DND-41 (cell line): Measurements from ENCODE around the gene PPP4R2.

Experiments used
- ATAC-seq: fragments of 200-7000 bp; cut with Tn5 transposase; 3 replicates; pipeline ENCODE4 v1.9.1; 2021; ENCODE audit warnings: low read depth; ENCODE audit not compliant: insufficient read depth
- DNase-seq: peaks from one replicate; pipeline ENCODE4 v3.0.0-alpha.2; 2020
- H2AFZ ChIP-seq: 2 replicates; pipeline ENCODE4 v1.6.0; 2012; ENCODE audit warnings: low read depth, low read length
- H3K27ac ChIP-seq: 2 replicates; pipeline ENCODE4 v1.5.1; 2012; ENCODE audit warnings: low read length, inconsistent platforms
- H3K27me3 ChIP-seq: fragments of 200-600 bp; sonication (generic); 2 replicates; pipeline ENCODE4 v1.6.0; 2012; ENCODE audit warnings: low read length, mild to moderate bottlenecking, inconsistent platforms; ENCODE audit not compliant: insufficient read depth, poor library complexity
- H3K36me3 ChIP-seq: 2 replicates; pipeline ENCODE4 v1.5.1; 2012; ENCODE audit warnings: low read length, inconsistent platforms; ENCODE audit not compliant: insufficient read depth
- H3K4me1 ChIP-seq: 2 replicates; pipeline ENCODE4 v1.5.1; 2012; ENCODE audit warnings: mild to moderate bottlenecking, low read length; ENCODE audit not compliant: insufficient read depth
- H3K4me2 ChIP-seq: 2 replicates; pipeline ENCODE4 v1.6.0; 2012; ENCODE audit warnings: mild to moderate bottlenecking, moderate library complexity, low read length, inconsistent platforms; ENCODE audit not compliant: insufficient read depth
- H3K4me3 ChIP-seq, 2 experiments: fragments of 200-600 bp in 1 of 2; shearing (Covaris generic) in 1 of 2; 2 replicates each; pipeline ENCODE4 v1.5.1; 2012 to 2016; ENCODE audit warnings: inconsistent platforms in 2 of 2, low read length in 2 of 2, mild to moderate bottlenecking in 2 of 2, low read depth in 1 of 2, moderate library complexity in 1 of 2
- H3K79me2 ChIP-seq: 2 replicates; pipeline ENCODE4 v1.6.0; 2012; ENCODE audit warnings: low read length, inconsistent platforms; ENCODE audit not compliant: insufficient read depth
- H3K9ac ChIP-seq: 2 replicates; pipeline ENCODE4 v1.6.0; 2012; ENCODE audit warnings: low read depth, mild to moderate bottlenecking, inconsistent platforms, low read length, moderate library complexity
- H3K9me3 ChIP-seq: 2 replicates; pipeline ENCODE4 v1.5.1; 2012; ENCODE audit warnings: low read length, moderate library complexity, mild to moderate bottlenecking, inconsistent platforms; ENCODE audit not compliant: insufficient read depth, severe bottlenecking
- H4K20me1 ChIP-seq: 2 replicates; pipeline ENCODE4 v1.6.0; 2012; ENCODE audit warnings: low read length; ENCODE audit not compliant: insufficient read depth
- EZH2 ChIP-seq: IDR thresholded peaks from 3 replicates; pipeline ENCODE4 v1.6.1; 2012; ENCODE audit warnings: borderline replicate concordance, low read depth, mild to moderate bottlenecking, moderate library complexity, low read length, inconsistent platforms; ENCODE audit not compliant: severe bottlenecking
- TF ChIP-seq, protein P1 (sequence below): IDR thresholded peaks from 2 replicates; pipeline ENCODE4 v1.5.1; 2012; ENCODE audit warnings: borderline replicate concordance, low read length, moderate library complexity, mild to moderate bottlenecking; ENCODE audit not compliant: poor library complexity, severe bottlenecking; ENCODE audit errors: extremely low read depth

Gene PPP4R2

DNA sequence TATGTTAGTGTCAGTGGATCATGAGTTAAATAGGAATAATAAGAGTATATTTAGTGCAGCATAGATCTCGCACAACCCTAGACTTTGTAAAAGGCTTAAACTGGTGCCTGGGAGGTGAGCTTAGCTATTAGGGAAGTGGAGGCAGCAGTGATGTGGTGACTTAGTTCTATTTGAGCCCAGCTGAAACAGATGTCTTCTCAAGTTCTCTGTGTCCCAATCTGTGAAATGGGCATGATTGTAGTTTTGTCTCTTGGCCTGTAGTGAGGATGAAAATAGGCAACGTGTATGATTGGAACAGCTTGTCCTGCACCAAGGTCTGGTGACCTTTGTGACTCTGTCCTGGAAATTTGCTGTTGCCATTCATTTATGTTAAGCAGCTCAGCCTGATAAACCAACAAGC is 99.6 kb downstream of the PPP4R2 start:
- no peak for ATAC-seq
- H3K9ac ChIP-seq, result no peak overlapping the region
- no peaks in the 10 kb centered on the region for H3K79me2 ChIP-seq

DNA sequence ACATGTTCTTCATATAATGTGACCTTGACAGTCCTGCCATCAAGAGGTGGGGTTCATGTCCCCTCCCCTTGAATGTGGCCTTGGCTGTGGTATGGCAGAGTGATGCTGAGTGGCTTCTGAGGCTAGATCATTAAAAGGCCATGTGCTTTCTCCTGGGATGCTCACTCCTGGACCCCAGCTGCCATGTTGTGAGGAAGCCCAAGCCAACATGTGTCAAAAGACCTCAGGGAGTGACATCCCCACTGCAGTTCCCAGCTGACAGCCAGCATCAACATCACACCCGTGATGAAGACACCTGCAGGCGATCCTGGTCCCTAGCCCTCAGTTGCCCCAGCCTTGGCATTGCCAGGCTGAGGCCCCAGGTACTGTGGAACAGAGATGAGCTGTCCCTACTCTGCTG is 101.4 kb downstream of the PPP4R2 start:
- H3K4me2 ChIP-seq, result no peak overlapping the region
- H3K4me1 ChIP-seq, result no peaks in the 10 kb centered on the region
- no peaks in the 10 kb centered on the region for H3K9me3 ChIP-seq
- no peaks in the 10 kb centered on the region for H3K79me2 ChIP-seq
- no peak for ATAC-seq
- no peaks in the 10 kb centered on the region for H3K27me3 ChIP-seq
- TF ChIP-seq, protein P1, sequence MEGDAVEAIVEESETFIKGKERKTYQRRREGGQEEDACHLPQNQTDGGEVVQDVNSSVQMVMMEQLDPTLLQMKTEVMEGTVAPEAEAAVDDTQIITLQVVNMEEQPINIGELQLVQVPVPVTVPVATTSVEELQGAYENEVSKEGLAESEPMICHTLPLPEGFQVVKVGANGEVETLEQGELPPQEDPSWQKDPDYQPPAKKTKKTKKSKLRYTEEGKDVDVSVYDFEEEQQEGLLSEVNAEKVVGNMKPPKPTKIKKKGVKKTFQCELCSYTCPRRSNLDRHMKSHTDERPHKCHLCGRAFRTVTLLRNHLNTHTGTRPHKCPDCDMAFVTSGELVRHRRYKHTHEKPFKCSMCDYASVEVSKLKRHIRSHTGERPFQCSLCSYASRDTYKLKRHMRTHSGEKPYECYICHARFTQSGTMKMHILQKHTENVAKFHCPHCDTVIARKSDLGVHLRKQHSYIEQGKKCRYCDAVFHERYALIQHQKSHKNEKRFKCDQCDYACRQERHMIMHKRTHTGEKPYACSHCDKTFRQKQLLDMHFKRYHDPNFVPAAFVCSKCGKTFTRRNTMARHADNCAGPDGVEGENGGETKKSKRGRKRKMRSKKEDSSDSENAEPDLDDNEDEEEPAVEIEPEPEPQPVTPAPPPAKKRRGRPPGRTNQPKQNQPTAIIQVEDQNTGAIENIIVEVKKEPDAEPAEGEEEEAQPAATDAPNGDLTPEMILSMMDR, result no peak
- TF ChIP-seq EZH2, result no peak
- DNase-seq, result no peak
- H3K4me3 ChIP-seq, result no peak overlapping the region
- H3K36me3 ChIP-seq, result no peaks in the 10 kb centered on the region
- H4K20me1 ChIP-seq, result no peaks in the 10 kb centered on the region
- no peak overlapping the region for H3K9ac ChIP-seq
- no peak overlapping the region for H3K27ac ChIP-seq
- no peak overlapping the region for H2AFZ ChIP-seq

More for the DNA sequence above, 99.6 kb downstream of the PPP4R2 start:
- Histone ChIP-seq H3K27ac (no peak overlapping the region), H3K4me1 (no peaks in the 10 kb centered on the region), H3K4me2 (no peak overlapping the region), H2AFZ (no peak overlapping the region), H3K27me3 (no peaks in the 10 kb centered on the region), H3K4me3 (no peak overlapping the region), H3K36me3 (no peaks in the 10 kb centered on the region), H3K9me3 (no peaks in the 10 kb centered on the region), H4K20me1 (no peaks in the 10 kb centered on the region)
- no peak for TF ChIP-seq EZH2
- TF ChIP-seq, protein P1, result no peak
- no peak for DNase-seq

DNA sequence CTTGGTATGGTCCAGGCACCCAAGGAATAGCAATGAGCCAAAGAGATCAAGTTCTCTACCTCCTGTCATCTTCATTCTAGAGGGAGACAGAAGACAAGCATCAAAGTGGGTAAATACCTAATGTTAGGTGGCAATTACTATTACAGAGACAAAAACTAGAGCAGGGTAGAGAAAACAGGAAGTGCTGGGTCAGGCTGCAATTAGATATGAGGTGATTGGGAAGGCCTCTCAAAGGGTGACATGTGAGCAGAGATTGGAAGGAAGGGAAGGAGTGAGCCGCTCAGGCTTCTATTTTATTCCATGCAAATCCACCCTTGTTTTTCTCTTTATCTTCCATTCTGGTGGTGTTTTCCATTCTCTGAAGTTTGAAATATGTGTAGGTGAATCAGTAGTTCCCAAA is 102.3 kb downstream of the PPP4R2 start:
- no peaks in the 10 kb centered on the region for H4K20me1 ChIP-seq
- H3K27me3 ChIP-seq, result no peaks in the 10 kb centered on the region
- ATAC-seq (no peak), DNase-seq (no peak)
- no peak overlapping the region for H3K4me3 ChIP-seq
- no peaks in the 10 kb centered on the region for H3K79me2 ChIP-seq
- no peaks in the 10 kb centered on the region for H3K9me3 ChIP-seq
- no peak overlapping the region for H2AFZ ChIP-seq
- no peaks in the 10 kb centered on the region for H3K36me3 ChIP-seq
- TF ChIP-seq EZH2, result no peak
- TF ChIP-seq, protein P1, result no peak
- no peak overlapping the region for H3K27ac ChIP-seq
- no peak overlapping the region for H3K4me2 ChIP-seq
- no peaks in the 10 kb centered on the region for H3K4me1 ChIP-seq
- H3K9ac ChIP-seq, result no peak overlapping the region

DNA sequence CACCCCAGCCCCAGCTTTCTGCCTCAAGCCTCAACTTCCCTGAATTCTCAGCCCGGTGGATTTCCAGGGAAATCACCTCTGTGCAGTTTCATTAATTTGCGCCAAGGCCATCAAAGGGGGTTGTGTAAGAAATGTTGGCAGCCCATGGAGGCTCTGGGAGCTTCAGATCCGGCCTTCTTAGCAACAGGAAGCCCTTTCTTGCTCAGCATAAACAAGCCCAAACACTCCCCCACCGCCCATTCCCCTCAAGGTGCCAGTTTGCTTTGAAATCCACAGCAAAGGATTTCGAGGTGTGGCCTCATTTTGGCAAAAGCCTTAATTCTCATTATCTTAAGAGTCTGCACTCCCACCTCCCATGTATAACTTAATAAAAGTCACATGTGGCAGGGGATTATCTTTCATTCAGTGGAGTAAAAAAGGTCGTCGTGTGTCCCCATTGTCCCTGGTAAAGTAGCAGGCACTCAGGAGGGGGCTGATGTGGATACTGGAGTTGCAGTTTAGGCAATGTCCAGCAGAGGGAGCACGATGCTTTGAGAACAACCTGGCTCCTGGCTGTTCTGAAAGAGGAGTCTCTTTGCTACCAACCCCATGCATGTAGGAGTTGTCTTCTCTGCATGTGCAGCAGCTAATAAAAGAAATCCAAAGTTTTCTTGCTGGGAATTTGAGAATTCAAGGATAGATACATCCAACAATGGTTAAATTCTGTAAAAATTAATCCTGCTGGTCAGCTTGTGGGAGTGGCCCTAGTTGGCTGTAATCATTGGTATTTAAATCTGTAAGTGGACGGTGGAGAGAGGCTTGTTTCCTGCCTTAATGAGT is 104.3 kb downstream of the PPP4R2 start:
- Histone ChIP-seq H3K9me3 (no peaks in the 10 kb centered on the region), H3K4me2 (no peak overlapping the region), H3K4me1 (no peaks in the 10 kb centered on the region), H3K27me3 (no peaks in the 10 kb centered on the region), H3K36me3 (no peaks in the 10 kb centered on the region), H4K20me1 (no peaks in the 10 kb centered on the region), H3K27ac (no peak overlapping the region), H3K79me2 (no peaks in the 10 kb centered on the region), H3K9ac (no peak overlapping the region), H3K4me3 (no peak overlapping the region), H2AFZ (no peak overlapping the region)
- TF ChIP-seq, protein P1, result peak; percentile 99
- no peak for TF ChIP-seq EZH2
- peak; percentile 99 for ATAC-seq
- peak; percentile 83 for DNase-seq
